HG02840 (cell line): Measurements from ENCODE around the gene FIG4.
"Not testable (repeated sequence)": the region's sequence is repeated elsewhere in the genome, so short reads cannot be mapped to it uniquely, and the experiment has no call there.

Experiments used
- ATAC-seq: cut with Tn5 transposase; IDR thresholded peaks from one replicate; pipeline ENCODE4 v1.9.1; 2021; ENCODE audit warnings: mild to moderate bottlenecking, moderate library complexity, moderate number of reproducible peaks; ENCODE audit not compliant: unreplicated experiment, low FRiP score

Gene FIG4

GRCh38 chr6:109747221-109747620, 56.1 kb downstream of the FIG4 start:
- no peak for ATAC-seq

GRCh38 chr6:109759098-109759955, 68.2 kb downstream of the FIG4 start:
- ATAC-seq: no peak

GRCh38 chr6:109760208-109760607, 69.1 kb downstream of the FIG4 start:
- no peak for ATAC-seq

- ATAC-seq: no peak
These were observed 71.1 kb downstream of the FIG4 start for GRCh38 chr6:109762166-109762565.

- no peak for ATAC-seq
These were observed 71.8 kb downstream of the FIG4 start for GRCh38 chr6:109762769-109763441.

- ATAC-seq: no peak
These were observed 75.1 kb downstream of the FIG4 start for GRCh38 chr6:109766167-109766566.

- ATAC-seq: no peak
These were observed 76.9 kb downstream of the FIG4 start for GRCh38 chr6:109767961-109768360.

GRCh38 chr6:109768485-109768884, 77.4 kb downstream of the FIG4 start:
- no peak for ATAC-seq

GRCh38 chr6:109769213-109769612, 78.1 kb downstream of the FIG4 start:
- ATAC-seq: no peak

- no peak for ATAC-seq
These were observed 79.0 kb downstream of the FIG4 start for GRCh38 chr6:109770047-109770446.

GRCh38 chr6:109770779-109771178, 79.7 kb downstream of the FIG4 start:
- ATAC-seq: no peak

GRCh38 chr6:109771939-109772755, 81.1 kb downstream of the FIG4 start:
- ATAC-seq: not testable (repeated sequence)

GRCh38 chr6:109772883-109773431, 81.9 kb downstream of the FIG4 start:
- no peak for ATAC-seq

GRCh38 chr6:109781001-109781400, 89.9 kb downstream of the FIG4 start:
- ATAC-seq: no peak

- ATAC-seq: no peak
These were observed 91.4 kb downstream of the FIG4 start for GRCh38 chr6:109782491-109782999.

GRCh38 chr6:109783250-109783986, 92.3 kb downstream of the FIG4 start:
- no peak for ATAC-seq

- no peak for ATAC-seq
These were observed 96.2 kb downstream of the FIG4 start for GRCh38 chr6:109787312-109787711.

GRCh38 chr6:109788687-109789086, 97.6 kb downstream of the FIG4 start:
- no peak for ATAC-seq

GRCh38 chr6:109790131-109790530, 99.0 kb downstream of the FIG4 start:
- no peak for ATAC-seq

GRCh38 chr6:109791301-109791700, 100.2 kb downstream of the FIG4 start:
- no peak for ATAC-seq
